GM13977 (cell line): ENCODE data around the gene RERG.

Experiments used
- DNase-seq: peaks from one replicate; pipeline ENCODE4 v3.0.0; 2012; ENCODE audit warnings: low spot score
- CTCF ChIP-seq: IDR thresholded peaks from 2 replicates; pipeline ENCODE4 v1.5.1; 2012; ENCODE audit warnings: mild to moderate bottlenecking, control low read depth; ENCODE audit not compliant: insufficient read depth; ENCODE audit errors: extremely low read depth, missing control alignments
- in situ Hi-C: fragments of 300-500 bp; cut with MboI; formaldehyde crosslinking; loops from one replicate; pipeline ENCODE4 v1.12.0; 2022; ENCODE audit warnings: low sequenced_read_pairs, low pct_unique_long_range_greater_than_20kb, mixed read lengths, inconsistent platforms; ENCODE audit not compliant: unreplicated experiment

Gene RERG

DNA sequence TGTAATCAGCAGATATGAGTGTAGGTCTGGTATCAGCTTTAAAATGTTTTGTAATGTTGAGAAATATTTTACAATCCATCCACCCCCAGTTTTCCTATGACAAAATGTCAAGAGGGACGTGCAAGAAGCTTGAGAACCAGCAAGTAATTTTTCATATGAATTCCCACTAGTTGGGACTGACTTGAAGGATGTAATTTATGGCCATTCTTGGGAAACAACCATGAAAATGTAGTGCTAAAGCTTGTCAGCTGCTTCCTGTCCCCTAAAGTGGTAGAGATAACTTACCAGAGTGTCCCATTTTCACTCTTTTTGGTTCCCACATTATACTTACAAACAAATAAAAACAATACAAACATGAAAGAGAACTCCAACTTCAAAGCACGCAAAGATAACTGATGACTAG is 63.9 kb downstream of the RERG start:
- DNase-seq = no peak
- no peak for TF ChIP-seq CTCF
- in situ Hi-C loops = no loop called here

GRCh38 chr12:15155271-15155670 is 65.9 kb downstream of the RERG start:
- no peak for DNase-seq
- TF ChIP-seq CTCF = no peak

GRCh38 chr12:15154103-15154502 is 67.1 kb downstream of the RERG start:
- no peak for DNase-seq
- no peak for TF ChIP-seq CTCF
- in situ Hi-C loops = no loop called here

More at GRCh38 chr12:15155271-15155670, 65.9 kb downstream of the RERG start:
- in situ Hi-C loops = no loop called here

GRCh38 chr12:15152868-15153267 is 68.3 kb downstream of the RERG start:
- no peak for TF ChIP-seq CTCF
- in situ Hi-C loops = no loop called here

GRCh38 chr12:15152456-15152855 is 68.8 kb downstream of the RERG start:
- TF ChIP-seq CTCF = no peak
- no peak for DNase-seq
- in situ Hi-C loops = no loop called here

More at GRCh38 chr12:15152868-15153267, 68.3 kb downstream of the RERG start:
- no peak for DNase-seq

- DNase-seq = no peak
- peak; percentile 39 for TF ChIP-seq CTCF
These were observed 69.8 kb downstream of the RERG start for GRCh38 chr12:15151161-15152091.

DNA sequence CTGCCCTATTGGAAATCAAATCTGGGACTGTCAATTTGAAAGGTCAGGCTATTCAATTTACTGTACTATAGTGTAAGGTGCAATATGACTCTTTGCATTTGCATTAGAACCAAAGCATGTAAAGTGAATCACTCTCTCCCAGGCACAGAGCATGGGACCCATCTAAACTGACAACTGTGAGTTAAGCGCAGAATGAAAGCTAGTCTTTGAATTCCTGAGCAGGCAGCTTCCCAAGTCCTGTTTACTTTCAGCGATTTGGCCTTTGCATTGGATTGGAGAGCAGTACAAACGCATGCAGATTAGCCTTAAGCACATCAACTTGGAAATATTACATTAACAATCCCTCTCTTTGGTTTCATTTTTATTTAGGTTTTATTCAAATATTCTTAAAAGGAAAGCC is 74.6 kb downstream of the RERG start:
- no peak for TF ChIP-seq CTCF
- DNase-seq = no peak
- in situ Hi-C loops = no loop called here

More at GRCh38 chr12:15151161-15152091, 69.8 kb downstream of the RERG start:
- in situ Hi-C loops = no loop called here
